ENCODE results near the gene SPIRE1.

SPIRE1 gene

GRCh38 chr18:12580630-12581342 is 77.1 kb downstream of the SPIRE1 start:
- no peak overlapping the region for H3K4me3 ChIP-seq (ENCODE audit: low read depth, low read length)
- no peak for TF ChIP-seq CTCF (IDR thresholded peaks at IDR 0.05; ENCODE audit: low read depth, low read length)

- no peak overlapping the region for H3K4me3 ChIP-seq (ENCODE audit: low read depth, low read length)
- no peak for TF ChIP-seq CTCF (IDR thresholded peaks at IDR 0.05; ENCODE audit: low read depth, low read length)
Observed at GRCh38 chr18:12579775-12580174, 78.1 kb downstream of the SPIRE1 start.

GRCh38 chr18:12577848-12578247 is 80.1 kb downstream of the SPIRE1 start:
- no peak overlapping the region for H3K4me3 ChIP-seq (ENCODE audit: low read depth, low read length)
- no peak for TF ChIP-seq CTCF (IDR thresholded peaks at IDR 0.05; ENCODE audit: low read depth, low read length)

GRCh38 chr18:12574494-12575185 is 83.3 kb downstream of the SPIRE1 start:
- TF ChIP-seq CTCF (IDR thresholded peaks at IDR 0.05; ENCODE audit: low read depth, low read length) = no peak
- no peak overlapping the region for H3K4me3 ChIP-seq (ENCODE audit: low read depth, low read length)

- no peak overlapping the region for H3K4me3 ChIP-seq (ENCODE audit: low read depth, low read length)
- no peak for TF ChIP-seq CTCF (IDR thresholded peaks at IDR 0.05; ENCODE audit: low read depth, low read length)
Observed at GRCh38 chr18:12571630-12572029, 86.3 kb downstream of the SPIRE1 start.

GRCh38 chr18:12569791-12570190 is 88.1 kb downstream of the SPIRE1 start:
- TF ChIP-seq CTCF (IDR thresholded peaks at IDR 0.05; ENCODE audit: low read depth, low read length) = no peak
- no peak overlapping the region for H3K4me3 ChIP-seq (ENCODE audit: low read depth, low read length)

GRCh38 chr18:12567849-12568248 is 90.1 kb downstream of the SPIRE1 start:
- TF ChIP-seq CTCF (IDR thresholded peaks at IDR 0.05; ENCODE audit: low read depth, low read length) = no peak
- H3K4me3 ChIP-seq (ENCODE audit: low read depth, low read length) = no peak overlapping the region
